ENCODE measurements around the gene GNB1L. TPM values are rescaled to one million over a fixed set of nuclear protein-coding genes. Genes with fewer than 3 reads are reported as not detected.

Gene GNB1L
- total RNA-seq, 2 donors from 2014 or later: 2.5 to 4.5 TPM

GRCh38 chr22:19739448-19739895 lies 115.2 kb downstream of the GNB1L start:
- no peak for DNase-seq
- intact Hi-C loops (cut with DNase I): no loop called here
- ATAC-seq: no peak

- ATAC-seq: no peak
- DNase-seq: no peak
- intact Hi-C loops (cut with DNase I): no loop called here
Measured at GRCh38 chr22:19738664-19739447, 115.8 kb downstream of the GNB1L start.

- DNase-seq (no peak), ATAC-seq (peak in 1 of 2 donors; percentile 7)
- intact Hi-C loops (cut with DNase I): no loop called here
Measured at GRCh38 chr22:19737846-19738663, 116.6 kb downstream of the GNB1L start.

- DNase-seq: no peak
- intact Hi-C loops (cut with DNase I): no loop called here
- ATAC-seq: no peak
Measured at GRCh38 chr22:19735665-19736510, 118.8 kb downstream of the GNB1L start.

GRCh38 chr22:19734837-19735382 lies 119.8 kb downstream of the GNB1L start:
- no peak for ATAC-seq
- intact Hi-C loops (cut with DNase I): no loop called here
- DNase-seq: no peak

- intact Hi-C loops (cut with DNase I): no loop called here
- no peak for DNase-seq
- ATAC-seq: no peak
Measured at GRCh38 chr22:19734163-19734562, 120.5 kb downstream of the GNB1L start.

GRCh38 chr22:19733755-19734154 lies 120.9 kb downstream of the GNB1L start:
- no peak for DNase-seq
- no peak for ATAC-seq
- intact Hi-C loops (cut with DNase I): no loop called here

Other genes with a start within 250 kb of the GNB1L start
- gene SEPTIN5, start 140.4 kb downstream of the GNB1L start, total RNA-seq: 100 to 1,000 TPM; 118 to 127 TPM
- gene GP1BB, start 131.3 kb downstream of the GNB1L start, total RNA-seq: not detected
- gene TBX1, start 94.1 kb downstream of the GNB1L start, total RNA-seq: 1 to 10 TPM in 1 of 2 donors, under 1 TPM in 1; 0.47 to 2.4 TPM
- gene RTL10, start within 50 bp of the GNB1L start, total RNA-seq: 1 to 10 TPM; 6.8 to 7.7 TPM
- 100 to 1,000 TPM; 101 to 103 TPM for gene COMT, start 86.9 kb upstream of the GNB1L start, total RNA-seq
- gene TXNRD2, start 86.9 kb upstream of the GNB1L start, total RNA-seq: 10 to 100 TPM; 22.7 to 29.6 TPM
- 10 to 100 TPM; 12.5 to 13.4 TPM for gene ARVCF, start 161.9 kb upstream of the GNB1L start, total RNA-seq
- 10 to 100 TPM; 55.0 to 80.0 TPM for gene TANGO2, start 166.2 kb upstream of the GNB1L start, total RNA-seq
- gene DGCR8, start 225.4 kb upstream of the GNB1L start, total RNA-seq: 10 to 100 TPM; 13.3 to 19.9 TPM